VCaP (cell line): ENCODE measurements around the gene LTC4S.
A peak's percentile ranks its signal among the peaks of the same experiment; 100 is the strongest.

Experiments used
- H3K27ac ChIP-seq: fragments of 450-650 bp; 2 replicates; pipeline ENCODE4 v1.5.1; 2017
- CTCF ChIP-seq: fragments of 450-650 bp; conservative IDR thresholded peaks from 2 replicates; pipeline ENCODE4 v1.5.1; 2017; ENCODE audit warnings: mild to moderate bottlenecking, moderate library complexity

The LTC4S gene

GRCh38 chr5:179766021-179766725 lies 27.6 kb upstream of the LTC4S start:
- H3K27ac ChIP-seq, result no peak overlapping the region; the same call in 1 of the 2 replicates
- no peak for TF ChIP-seq CTCF

GRCh38 chr5:179766726-179767455 lies 26.9 kb upstream of the LTC4S start:
- no peak overlapping the region; the same call in 1 of the 2 replicates for H3K27ac ChIP-seq
- no peak for TF ChIP-seq CTCF

GRCh38 chr5:179767496-179768100 lies 26.2 kb upstream of the LTC4S start:
- TF ChIP-seq CTCF, result no peak
- no peak overlapping the region for H3K27ac ChIP-seq

DNA sequence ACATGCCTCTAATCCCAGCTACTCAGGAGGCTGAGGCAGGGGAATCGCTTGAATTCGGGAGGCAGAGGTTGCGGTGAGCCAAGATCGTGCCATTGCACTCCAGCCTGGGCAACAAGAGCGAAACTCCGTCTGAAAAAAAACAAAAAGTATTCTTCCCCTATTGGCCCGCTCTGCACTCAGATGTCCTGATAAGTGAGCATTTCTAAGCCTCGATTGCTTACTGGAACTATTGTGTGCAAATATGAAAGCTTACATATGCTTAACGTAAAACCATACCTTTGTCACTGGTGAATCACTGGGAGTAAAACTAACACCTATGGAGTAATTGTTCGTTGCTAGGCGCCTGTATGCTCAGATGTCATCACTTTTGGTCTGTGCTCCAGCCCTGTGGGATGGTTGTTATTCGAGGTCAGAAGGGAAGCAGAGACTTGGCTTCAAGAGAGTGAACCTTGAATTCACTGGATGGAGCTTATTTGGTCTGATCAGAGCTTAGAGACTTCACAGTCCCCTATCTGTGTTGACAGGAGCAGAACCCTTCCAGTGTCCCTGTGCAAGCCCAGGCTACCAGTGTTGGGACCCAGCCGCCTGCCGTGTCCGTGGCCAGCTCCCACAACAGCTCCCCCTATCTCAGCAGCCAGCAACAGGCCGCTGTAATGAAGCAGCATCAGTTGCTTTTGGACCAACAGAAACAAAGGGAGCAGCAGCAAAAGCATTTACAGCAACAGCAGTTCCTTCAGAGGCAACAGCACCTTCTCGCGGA lies 25.3 kb upstream of the LTC4S start:
- H3K27ac ChIP-seq, result no peak overlapping the region
- peak; percentile 23; the same call in 1 of the 2 replicates for TF ChIP-seq CTCF

DNA sequence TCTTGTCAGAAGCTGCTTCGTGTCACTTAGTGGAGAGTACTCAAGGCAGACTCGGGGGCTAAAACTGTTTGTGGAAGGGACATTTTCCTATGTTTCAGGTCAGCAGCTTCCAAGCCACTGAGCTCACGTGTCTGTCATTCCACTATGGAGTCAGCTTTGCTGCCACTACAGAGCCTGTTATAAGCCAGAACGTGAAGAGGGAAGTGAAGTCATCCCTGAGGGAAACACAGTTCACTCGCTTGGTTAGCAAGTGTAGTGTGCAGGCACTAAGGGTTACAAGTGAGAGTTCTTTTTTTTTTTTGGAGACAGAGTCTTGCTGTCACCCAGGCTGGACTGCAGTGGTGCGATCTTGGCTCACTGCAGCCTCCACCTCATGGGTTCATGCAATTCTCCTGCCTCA lies 24.5 kb upstream of the LTC4S start:
- TF ChIP-seq CTCF, result no peak

DNA sequence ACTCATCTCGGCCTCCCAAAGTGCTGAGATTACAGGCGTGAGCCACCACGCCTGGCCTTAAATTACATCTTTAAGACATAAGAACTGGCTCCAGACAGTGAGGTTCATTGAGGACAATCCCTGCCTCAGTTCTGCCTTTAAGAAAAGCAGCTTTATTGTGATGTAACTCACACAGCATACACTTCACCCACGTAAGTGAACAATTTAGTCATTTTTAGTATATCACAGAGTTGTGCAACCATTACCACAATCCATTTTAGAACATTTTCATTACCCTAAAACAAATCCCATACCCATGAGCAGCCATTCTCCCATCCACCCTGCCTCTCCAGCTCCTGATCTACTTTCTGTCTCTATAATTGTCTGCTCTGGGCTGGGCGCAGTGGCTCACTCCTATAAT lies 24.0 kb upstream of the LTC4S start:
- TF ChIP-seq CTCF, result no peak
- no peak overlapping the region for H3K27ac ChIP-seq

More for the DNA sequence above, 24.5 kb upstream of the LTC4S start:
- no peak overlapping the region for H3K27ac ChIP-seq

DNA sequence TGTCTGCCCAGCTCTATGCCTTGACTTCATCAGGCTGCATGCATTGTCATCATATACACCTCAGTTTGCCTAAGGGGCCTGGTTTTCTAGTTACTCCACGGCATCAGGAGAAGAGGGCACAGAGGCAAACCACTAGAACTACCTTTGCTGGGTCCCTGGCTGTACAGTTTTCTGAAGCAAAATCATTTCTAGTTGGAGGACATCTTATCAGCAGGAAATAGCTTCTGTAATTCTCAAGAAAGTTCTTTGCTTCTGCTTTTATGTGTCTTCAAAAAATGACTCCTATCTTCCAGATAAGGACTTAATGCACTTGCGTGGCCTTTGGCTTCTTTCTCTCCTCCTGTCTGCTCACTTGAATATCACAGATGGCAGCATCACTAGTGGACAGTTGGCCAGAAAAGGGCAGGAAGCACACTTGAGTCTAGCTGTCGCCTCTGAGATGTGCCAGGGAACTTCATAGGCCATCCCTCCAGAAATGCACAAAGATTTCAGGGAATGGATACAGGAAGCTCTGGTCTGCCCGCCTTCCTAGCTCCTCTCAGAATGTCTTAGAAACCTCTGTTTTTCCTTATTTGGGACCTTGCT lies 22.4 kb upstream of the LTC4S start:
- H3K27ac ChIP-seq, result no peak overlapping the region
- no peak for TF ChIP-seq CTCF
